Measurements from ENCODE around the gene RASA2.
"Not testable (repeated sequence)": the region's sequence is repeated elsewhere in the genome, so short reads cannot be mapped to it uniquely, and the experiment has no call there.

Gene RASA2

GRCh38 chr3:141594357-141594756 is 107.5 kb downstream of the RASA2 start:
- DNase-seq: no peak

GRCh38 chr3:141597931-141598330 is 111.1 kb downstream of the RASA2 start:
- no peak for DNase-seq

GRCh38 chr3:141600331-141600730 is 113.5 kb downstream of the RASA2 start:
- no peak for DNase-seq

- no peak for DNase-seq
These were observed 115.9 kb downstream of the RASA2 start for GRCh38 chr3:141602706-141603105.

GRCh38 chr3:141603473-141604035 is 116.7 kb downstream of the RASA2 start:
- DNase-seq: no peak

GRCh38 chr3:141605883-141606282 is 119.1 kb downstream of the RASA2 start:
- DNase-seq: no peak

GRCh38 chr3:141608438-141608837 is 121.6 kb downstream of the RASA2 start:
- DNase-seq: no peak

GRCh38 chr3:141610939-141611338 is 124.1 kb downstream of the RASA2 start:
- DNase-seq: no peak

GRCh38 chr3:141618103-141618910 is 131.5 kb downstream of the RASA2 start:
- no peak for DNase-seq

- DNase-seq: no peak
These were observed 132.1 kb downstream of the RASA2 start for GRCh38 chr3:141618938-141619337.

- no peak for DNase-seq
These were observed 132.6 kb downstream of the RASA2 start for GRCh38 chr3:141619450-141619849.

GRCh38 chr3:141623691-141624090 is 136.9 kb downstream of the RASA2 start:
- DNase-seq: no peak

- no peak for DNase-seq
These were observed 138.7 kb downstream of the RASA2 start for GRCh38 chr3:141625506-141625905.

- DNase-seq: not testable (repeated sequence)
These were observed 141.5 kb downstream of the RASA2 start for GRCh38 chr3:141628334-141628733.

- not testable (repeated sequence) for DNase-seq
These were observed 142.1 kb downstream of the RASA2 start for GRCh38 chr3:141628868-141629441.

- DNase-seq: no peak
These were observed 143.1 kb downstream of the RASA2 start for GRCh38 chr3:141629976-141630375.

GRCh38 chr3:141632779-141633374 is 146.1 kb downstream of the RASA2 start:
- no peak for DNase-seq

GRCh38 chr3:141642215-141642614 is 155.4 kb downstream of the RASA2 start:
- DNase-seq: no peak

GRCh38 chr3:141643391-141643790 is 156.6 kb downstream of the RASA2 start:
- no peak for DNase-seq

- no peak for DNase-seq
These were observed 157.0 kb downstream of the RASA2 start for GRCh38 chr3:141643796-141644195.

GRCh38 chr3:141644931-141645330 is 158.1 kb downstream of the RASA2 start:
- peak; percentile 54 for DNase-seq

- no peak for DNase-seq
These were observed 160.1 kb downstream of the RASA2 start for GRCh38 chr3:141646760-141647561.

- DNase-seq: no peak
These were observed 160.7 kb downstream of the RASA2 start for GRCh38 chr3:141647562-141647915.

Data from T-helper 9 cell (primary cell).